ENCODE measurements around the gene CD6. TPM values are rescaled to one million over a fixed set of nuclear protein-coding genes. Genes with fewer than 3 reads are reported as not detected.

CD6 gene
- total and polyA plus RNA-seq, 10 of the 15 experiments (the other 5 are each of a cell fraction or from before 2014, with no cell fraction given): 0.37 to 17.6 (median 6.2) TPM

DNA sequence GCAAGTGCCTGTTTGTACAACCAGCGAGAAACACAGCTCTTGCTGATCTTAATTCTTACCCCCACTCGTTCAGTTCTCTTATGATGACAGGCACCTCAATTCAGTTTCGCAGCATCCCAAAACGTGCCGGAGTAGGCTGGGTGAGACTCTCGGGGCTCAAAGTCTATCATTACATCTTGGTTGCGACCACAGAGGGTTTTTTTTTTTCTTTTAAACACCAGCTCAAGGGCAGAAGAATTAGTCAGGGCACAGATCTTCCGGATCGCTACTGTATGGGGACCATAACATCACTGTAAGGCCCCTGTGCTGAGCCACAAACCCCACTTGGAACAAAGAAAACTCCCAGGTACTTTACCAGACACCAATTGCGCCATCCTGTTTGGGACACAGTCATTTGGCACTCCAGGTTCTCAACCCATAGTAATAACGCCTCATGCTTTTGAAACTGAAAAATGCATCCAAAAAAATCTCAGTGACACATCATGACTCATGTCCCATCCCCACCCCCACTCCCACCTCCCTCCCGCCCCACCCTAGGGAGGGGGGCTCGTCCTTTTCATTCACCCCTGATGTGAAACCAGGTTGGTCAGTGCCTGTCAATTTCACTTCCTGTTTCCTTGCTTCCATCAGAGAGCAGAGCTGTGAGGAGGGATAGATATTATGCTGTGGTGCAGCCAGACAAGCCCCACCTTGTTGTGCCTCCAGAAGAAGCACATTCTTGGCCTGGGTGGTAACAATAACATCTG, 89.8 kb downstream of the CD6 start (continued):
- TF ChIP-seq, protein P1, sequence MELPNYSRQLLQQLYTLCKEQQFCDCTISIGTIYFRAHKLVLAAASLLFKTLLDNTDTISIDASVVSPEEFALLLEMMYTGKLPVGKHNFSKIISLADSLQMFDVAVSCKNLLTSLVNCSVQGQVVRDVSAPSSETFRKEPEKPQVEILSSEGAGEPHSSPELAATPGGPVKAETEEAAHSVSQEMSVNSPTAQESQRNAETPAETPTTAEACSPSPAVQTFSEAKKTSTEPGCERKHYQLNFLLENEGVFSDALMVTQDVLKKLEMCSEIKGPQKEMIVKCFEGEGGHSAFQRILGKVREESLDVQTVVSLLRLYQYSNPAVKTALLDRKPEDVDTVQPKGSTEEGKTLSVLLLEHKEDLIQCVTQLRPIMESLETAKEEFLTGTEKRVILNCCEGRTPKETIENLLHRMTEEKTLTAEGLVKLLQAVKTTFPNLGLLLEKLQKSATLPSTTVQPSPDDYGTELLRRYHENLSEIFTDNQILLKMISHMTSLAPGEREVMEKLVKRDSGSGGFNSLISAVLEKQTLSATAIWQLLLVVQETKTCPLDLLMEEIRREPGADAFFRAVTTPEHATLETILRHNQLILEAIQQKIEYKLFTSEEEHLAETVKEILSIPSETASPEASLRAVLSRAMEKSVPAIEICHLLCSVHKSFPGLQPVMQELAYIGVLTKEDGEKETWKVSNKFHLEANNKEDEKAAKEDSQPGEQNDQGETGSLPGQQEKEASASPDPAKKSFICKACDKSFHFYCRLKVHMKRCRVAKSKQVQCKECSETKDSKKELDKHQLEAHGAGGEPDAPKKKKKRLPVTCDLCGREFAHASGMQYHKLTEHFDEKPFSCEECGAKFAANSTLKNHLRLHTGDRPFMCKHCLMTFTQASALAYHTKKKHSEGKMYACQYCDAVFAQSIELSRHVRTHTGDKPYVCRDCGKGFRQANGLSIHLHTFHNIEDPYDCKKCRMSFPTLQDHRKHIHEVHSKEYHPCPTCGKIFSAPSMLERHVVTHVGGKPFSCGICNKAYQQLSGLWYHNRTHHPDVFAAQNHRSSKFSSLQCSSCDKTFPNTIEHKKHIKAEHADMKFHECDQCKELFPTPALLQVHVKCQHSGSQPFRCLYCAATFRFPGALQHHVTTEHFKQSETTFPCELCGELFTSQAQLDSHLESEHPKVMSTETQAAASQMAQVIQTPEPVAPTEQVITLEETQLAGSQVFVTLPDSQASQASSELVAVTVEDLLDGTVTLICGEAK (IDR thresholded peaks at IDR 0.05; ENCODE audit: borderline replicate concordance): 0 out of 2 replicates have a peak, but pooled peaks have one; percentile 4
- TF ChIP-seq ATF7 (IDR thresholded peaks at IDR 0.05; ENCODE audit: low read depth) (peak; percentile 97), NR2C1 (IDR thresholded peaks at IDR 0.05) (no peak), ASH2L (IDR thresholded peaks at IDR 0.05; ENCODE audit: borderline replicate concordance, low read depth) (no peak), SREBF1 (IDR thresholded peaks at IDR 0.05; ENCODE audit: low read length) (no peak), POLR2A (IDR thresholded peaks at IDR 0.05; ENCODE audit: low read depth, low read length) (peak; percentile 43; the same call in 1 of the 2 replicates), RCOR1 (conservative IDR thresholded peaks at IDR 0.05; ENCODE audit: low read depth, low read length) (peak; percentile 88; the same call in 1 of the 2 replicates), SIN3A (IDR thresholded peaks at IDR 0.05; ENCODE audit: low read depth, low read length) (no peak), YBX1 (IDR thresholded peaks at IDR 0.05) (no peak), POLR2AphosphoS5 (IDR thresholded peaks at IDR 0.05; ENCODE audit: low read length) (no peak), SRF (IDR thresholded peaks at IDR 0.05; ENCODE audit: low read depth in 2 of 2, low read length in 2 of 2) (0 out of 4 replicates have a peak, but pooled peaks of 1 of the 2 experiments have one; percentile 45), RBBP5 (conservative IDR thresholded peaks at IDR 0.05) (no peak), MYC (IDR thresholded peaks at IDR 0.05; ENCODE audit: insufficient read depth, insufficient read length, insufficient replicate concordance, low read length, severe bottlenecking) (no peak), SIX5 (IDR thresholded peaks at IDR 0.05; ENCODE audit: low read depth, low read length, severe bottlenecking) (peak; percentile 3), BRCA1 (IDR thresholded peaks at IDR 0.05; ENCODE audit: low read depth, low read length) (no peak)
- TF ChIP-seq, protein P2, sequence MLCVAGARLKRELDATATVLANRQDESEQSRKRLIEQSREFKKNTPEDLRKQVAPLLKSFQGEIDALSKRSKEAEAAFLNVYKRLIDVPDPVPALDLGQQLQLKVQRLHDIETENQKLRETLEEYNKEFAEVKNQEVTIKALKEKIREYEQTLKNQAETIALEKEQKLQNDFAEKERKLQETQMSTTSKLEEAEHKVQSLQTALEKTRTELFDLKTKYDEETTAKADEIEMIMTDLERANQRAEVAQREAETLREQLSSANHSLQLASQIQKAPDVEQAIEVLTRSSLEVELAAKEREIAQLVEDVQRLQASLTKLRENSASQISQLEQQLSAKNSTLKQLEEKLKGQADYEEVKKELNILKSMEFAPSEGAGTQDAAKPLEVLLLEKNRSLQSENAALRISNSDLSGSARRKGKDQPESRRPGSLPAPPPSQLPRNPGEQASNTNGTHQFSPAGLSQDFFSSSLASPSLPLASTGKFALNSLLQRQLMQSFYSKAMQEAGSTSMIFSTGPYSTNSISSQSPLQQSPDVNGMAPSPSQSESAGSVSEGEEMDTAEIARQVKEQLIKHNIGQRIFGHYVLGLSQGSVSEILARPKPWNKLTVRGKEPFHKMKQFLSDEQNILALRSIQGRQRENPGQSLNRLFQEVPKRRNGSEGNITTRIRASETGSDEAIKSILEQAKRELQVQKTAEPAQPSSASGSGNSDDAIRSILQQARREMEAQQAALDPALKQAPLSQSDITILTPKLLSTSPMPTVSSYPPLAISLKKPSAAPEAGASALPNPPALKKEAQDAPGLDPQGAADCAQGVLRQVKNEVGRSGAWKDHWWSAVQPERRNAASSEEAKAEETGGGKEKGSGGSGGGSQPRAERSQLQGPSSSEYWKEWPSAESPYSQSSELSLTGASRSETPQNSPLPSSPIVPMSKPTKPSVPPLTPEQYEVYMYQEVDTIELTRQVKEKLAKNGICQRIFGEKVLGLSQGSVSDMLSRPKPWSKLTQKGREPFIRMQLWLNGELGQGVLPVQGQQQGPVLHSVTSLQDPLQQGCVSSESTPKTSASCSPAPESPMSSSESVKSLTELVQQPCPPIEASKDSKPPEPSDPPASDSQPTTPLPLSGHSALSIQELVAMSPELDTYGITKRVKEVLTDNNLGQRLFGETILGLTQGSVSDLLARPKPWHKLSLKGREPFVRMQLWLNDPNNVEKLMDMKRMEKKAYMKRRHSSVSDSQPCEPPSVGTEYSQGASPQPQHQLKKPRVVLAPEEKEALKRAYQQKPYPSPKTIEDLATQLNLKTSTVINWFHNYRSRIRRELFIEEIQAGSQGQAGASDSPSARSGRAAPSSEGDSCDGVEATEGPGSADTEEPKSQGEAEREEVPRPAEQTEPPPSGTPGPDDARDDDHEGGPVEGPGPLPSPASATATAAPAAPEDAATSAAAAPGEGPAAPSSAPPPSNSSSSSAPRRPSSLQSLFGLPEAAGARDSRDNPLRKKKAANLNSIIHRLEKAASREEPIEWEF (IDR thresholded peaks at IDR 0.05; ENCODE audit: insufficient replicate concordance, low read depth, low read length): peak; percentile 70
- TF ChIP-seq, protein P3, sequence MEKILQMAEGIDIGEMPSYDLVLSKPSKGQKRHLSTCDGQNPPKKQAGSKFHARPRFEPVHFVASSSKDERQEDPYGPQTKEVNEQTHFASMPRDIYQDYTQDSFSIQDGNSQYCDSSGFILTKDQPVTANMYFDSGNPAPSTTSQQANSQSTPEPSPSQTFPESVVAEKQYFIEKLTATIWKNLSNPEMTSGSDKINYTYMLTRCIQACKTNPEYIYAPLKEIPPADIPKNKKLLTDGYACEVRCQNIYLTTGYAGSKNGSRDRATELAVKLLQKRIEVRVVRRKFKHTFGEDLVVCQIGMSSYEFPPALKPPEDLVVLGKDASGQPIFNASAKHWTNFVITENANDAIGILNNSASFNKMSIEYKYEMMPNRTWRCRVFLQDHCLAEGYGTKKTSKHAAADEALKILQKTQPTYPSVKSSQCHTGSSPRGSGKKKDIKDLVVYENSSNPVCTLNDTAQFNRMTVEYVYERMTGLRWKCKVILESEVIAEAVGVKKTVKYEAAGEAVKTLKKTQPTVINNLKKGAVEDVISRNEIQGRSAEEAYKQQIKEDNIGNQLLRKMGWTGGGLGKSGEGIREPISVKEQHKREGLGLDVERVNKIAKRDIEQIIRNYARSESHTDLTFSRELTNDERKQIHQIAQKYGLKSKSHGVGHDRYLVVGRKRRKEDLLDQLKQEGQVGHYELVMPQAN (conservative IDR thresholded peaks at IDR 0.05): no peak
